ENCODE measurements around the gene MCF2L. TPM values are rescaled to one million over a fixed set of nuclear protein-coding genes. Genes with fewer than 3 reads are reported as not detected.
A peak's percentile ranks its signal among the peaks of the same experiment; 100 is the strongest.
"Not testable (repeated sequence)": the region's sequence is repeated elsewhere in the genome, so short reads cannot be mapped to it uniquely, and the experiment has no call there.

The MCF2L gene
- total RNA-seq, 4 donors from 2014 or later, result 25.0 to 103 (median 61.0) TPM

DNA sequence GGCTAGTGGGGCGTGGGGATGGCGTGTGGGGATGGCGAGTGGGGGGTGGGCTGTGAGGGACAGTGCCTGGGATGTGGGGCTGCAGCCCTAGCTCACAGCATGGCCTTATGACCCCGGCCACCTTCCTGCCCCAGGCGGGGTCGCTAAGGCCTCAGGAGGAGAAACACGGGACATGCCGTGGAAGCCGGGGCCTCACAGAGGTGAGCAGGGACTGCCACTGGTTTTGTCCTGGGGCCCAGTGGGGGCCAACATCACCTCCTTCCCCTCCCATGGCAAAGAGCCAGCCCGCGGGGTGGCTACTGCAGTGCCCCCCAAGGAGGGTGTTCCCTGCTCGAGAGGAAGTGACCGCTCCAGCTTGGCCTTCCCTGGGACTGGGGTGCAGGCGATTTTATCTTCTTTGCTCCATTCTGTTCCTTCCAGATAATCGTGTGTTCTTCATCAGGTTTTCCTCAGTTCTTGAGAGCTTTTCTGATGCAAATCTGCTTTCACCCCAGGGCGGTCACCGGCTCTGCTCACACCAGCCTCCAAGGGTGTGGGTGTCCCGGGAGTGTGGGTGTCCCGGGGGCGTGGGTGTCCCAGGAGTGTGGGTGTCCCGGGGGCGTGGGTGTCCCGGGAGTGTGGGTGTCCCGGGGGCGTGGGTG lies 137.8 kb downstream of the MCF2L start:
- Histone ChIP-seq H3K4me1 (peaks cover 0 to 11% of the 10 kb centered on the region in 2 donors), H3K9me3 (no peaks in the 10 kb centered on the region), H3K27ac (no peak overlapping the region), H3K4me3 (no peak overlapping the region), H3K36me3 (no peaks in the 10 kb centered on the region), H3K27me3 (peaks cover 0 to 8% of the 10 kb centered on the region in 2 donors)
- TF ChIP-seq, protein P1, sequence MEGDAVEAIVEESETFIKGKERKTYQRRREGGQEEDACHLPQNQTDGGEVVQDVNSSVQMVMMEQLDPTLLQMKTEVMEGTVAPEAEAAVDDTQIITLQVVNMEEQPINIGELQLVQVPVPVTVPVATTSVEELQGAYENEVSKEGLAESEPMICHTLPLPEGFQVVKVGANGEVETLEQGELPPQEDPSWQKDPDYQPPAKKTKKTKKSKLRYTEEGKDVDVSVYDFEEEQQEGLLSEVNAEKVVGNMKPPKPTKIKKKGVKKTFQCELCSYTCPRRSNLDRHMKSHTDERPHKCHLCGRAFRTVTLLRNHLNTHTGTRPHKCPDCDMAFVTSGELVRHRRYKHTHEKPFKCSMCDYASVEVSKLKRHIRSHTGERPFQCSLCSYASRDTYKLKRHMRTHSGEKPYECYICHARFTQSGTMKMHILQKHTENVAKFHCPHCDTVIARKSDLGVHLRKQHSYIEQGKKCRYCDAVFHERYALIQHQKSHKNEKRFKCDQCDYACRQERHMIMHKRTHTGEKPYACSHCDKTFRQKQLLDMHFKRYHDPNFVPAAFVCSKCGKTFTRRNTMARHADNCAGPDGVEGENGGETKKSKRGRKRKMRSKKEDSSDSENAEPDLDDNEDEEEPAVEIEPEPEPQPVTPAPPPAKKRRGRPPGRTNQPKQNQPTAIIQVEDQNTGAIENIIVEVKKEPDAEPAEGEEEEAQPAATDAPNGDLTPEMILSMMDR (IDR thresholded peaks at IDR 0.05), result no peak
- no peak for TF ChIP-seq POLR2A (IDR thresholded peaks at IDR 0.05)
- no peak for DNase-seq
- intact Hi-C loops (cut with DNase I; ENCODE audit: low total_unique reads), result no loop called here

DNA sequence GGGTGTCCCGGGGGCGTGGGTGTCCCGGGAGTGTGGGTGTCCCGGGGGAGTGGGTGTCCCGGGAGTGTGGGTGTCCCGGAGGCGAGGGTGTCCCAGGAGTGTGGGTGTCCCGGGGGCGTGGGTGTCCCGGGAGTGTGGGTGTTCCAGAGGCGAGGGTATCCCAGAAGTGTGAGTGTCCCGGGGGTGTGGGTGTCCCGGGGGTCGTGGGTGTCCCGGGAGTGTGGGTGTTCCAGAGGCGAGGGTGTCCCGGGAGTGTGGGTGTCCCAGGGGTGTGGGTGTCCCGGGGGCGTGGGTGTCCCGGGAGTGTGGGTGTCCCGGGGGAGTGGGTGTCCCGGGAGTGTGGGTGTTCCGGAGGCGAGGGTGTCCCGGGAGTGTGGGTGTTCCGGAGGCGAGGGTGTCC lies 139.5 kb downstream of the MCF2L start:
- H3K9me3 ChIP-seq; H3K4me3 ChIP-seq; H3K27ac ChIP-seq; H3K27me3 ChIP-seq; H3K36me3 ChIP-seq; intact Hi-C loops (cut with DNase I; ENCODE audit: low total_unique reads); DNase-seq: not testable (repeated sequence)
- peaks cover 0 to 11% of the 10 kb centered on the region in 2 donors for H3K4me1 ChIP-seq

DNA sequence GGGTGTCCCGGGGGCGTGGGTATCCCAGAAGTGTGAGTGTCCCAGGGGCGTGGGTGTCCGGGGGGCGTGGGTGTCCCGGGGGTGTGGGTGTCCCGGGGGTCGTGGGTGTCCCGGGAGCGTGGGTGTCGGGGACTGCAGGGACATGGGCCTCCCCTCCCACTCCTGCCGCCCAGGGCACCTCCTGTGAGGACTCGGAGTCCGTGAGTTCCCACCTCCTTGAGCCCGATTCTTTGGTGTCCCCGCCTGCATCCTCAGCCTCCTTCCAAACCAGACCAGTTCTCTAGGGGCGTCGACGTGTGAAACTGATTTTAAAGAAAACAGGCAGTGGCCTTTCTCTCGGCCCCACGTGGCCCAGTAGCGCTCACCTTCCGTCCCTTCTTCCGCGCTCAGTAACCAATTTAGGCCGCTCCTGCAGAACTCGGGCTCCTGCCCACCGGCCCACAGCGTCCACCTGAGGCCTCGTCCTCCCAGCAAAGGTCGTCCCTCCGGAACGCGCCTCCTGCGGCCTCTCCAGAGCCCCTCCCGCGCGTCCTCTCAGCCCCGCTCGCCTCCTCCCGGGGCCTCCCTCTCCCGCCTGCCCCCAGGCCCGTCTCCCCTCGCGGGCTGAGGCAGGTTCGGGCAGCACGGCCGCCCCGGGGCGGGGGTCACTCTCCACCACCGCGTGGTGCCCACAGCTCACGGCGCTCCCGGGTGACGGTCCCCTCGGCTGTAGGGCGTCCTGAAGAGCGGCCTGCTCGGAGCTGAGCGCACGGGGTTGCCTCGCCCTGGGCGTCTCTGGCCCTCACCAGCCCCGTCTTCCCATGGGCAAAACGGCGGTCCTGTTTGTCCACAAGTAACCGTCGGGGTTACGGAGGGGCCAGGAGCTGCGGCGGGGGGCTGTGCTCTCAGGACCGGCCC lies 140.4 kb downstream of the MCF2L start:
- no peaks in the 10 kb centered on the region for H3K9me3 ChIP-seq
- intact Hi-C loops (cut with DNase I; ENCODE audit: low total_unique reads), result no loop called here
- H3K36me3 ChIP-seq, result no peaks in the 10 kb centered on the region
- TF ChIP-seq POLR2A (IDR thresholded peaks at IDR 0.05), result no peak
- TF ChIP-seq, protein P1 (IDR thresholded peaks at IDR 0.05), result no peak
- peaks cover 0 to 11% of the 10 kb centered on the region in 2 donors for H3K4me1 ChIP-seq
- H3K4me3 ChIP-seq, result no peak overlapping the region
- peaks cover 0 to 8% of the 10 kb centered on the region in 2 donors for H3K27me3 ChIP-seq
- no peak overlapping the region for H3K27ac ChIP-seq
- no peak for DNase-seq

DNA sequence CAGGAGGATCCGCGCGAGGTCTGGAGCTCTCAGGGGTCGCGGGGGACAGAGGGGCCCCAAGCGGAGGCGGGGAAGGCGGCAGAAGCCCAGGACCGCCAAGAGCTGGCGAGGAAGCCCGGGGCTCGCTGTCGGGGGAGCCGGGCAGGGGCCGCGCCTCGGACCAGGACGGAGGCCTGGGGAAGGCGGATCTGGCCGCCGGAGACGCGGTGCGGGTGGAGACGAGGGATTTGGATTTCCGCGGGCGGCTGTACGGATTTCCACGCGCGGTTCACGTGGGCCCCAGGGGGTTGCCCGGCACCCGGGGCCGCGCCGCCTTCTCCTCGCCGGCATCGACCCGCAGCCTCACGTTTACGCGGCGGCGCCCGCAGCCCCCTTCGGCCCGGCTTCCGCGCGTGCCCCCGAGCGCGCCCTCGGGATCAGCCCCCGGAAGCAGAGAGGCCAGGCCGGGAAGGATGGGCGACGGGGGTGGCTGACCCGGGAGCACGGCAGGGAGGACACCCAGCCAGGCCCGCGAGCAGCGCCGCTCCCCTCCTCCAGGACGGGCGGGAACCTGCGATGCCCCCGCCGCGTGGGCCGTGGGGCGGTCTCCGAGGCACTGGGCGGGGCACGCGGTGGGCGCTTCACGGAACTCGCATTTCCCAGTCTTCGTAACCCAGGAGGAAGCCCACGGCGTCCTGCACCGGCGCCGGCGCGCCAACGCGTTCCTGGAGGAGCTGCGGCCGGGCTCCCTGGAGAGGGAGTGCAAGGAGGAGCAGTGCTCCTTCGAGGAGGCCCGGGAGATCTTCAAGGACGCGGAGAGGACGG lies 141.2 kb downstream of the MCF2L start:
- TF ChIP-seq, protein P1 (IDR thresholded peaks at IDR 0.05), result no peak
- no peak for TF ChIP-seq POLR2A (IDR thresholded peaks at IDR 0.05)
- Histone ChIP-seq H3K27ac (no peak overlapping the region), H3K36me3 (no peaks in the 10 kb centered on the region), H3K4me3 (peak overlapping the region in 1 of 2 donors; percentile 7), H3K9me3 (no peaks in the 10 kb centered on the region), H3K4me1 (peaks cover 0 to 11% of the 10 kb centered on the region in 2 donors), H3K27me3 (peaks cover 0 to 8% of the 10 kb centered on the region in 2 donors)
- intact Hi-C loops (cut with DNase I; ENCODE audit: low total_unique reads), result no loop called here
- no peak for DNase-seq

DNA sequence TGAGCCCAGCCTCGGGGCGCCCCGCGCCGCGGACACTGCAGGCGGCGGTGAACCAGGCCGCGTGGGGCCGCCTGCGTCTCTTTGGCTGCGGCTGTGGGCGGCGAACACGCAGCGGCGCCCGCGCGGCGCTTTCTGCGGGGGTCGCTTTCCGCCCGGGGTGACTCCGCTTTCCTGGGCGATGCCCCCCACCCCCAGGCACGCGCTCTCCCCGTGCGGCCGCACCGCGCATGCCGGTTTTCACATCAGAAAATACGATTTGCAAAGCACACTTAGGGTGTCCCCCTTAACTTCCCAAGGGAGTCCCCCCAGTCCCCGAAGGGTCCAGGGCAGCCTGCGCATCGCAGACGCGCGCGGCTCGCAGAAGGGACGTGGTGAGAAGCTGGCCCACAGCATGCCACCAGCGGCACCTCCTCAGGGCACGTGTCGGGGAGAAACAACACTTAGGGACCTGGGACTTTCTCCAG lies 141.9 kb downstream of the MCF2L start:
- no peak for DNase-seq
- TF ChIP-seq, protein P1 (IDR thresholded peaks at IDR 0.05), result no peak
- TF ChIP-seq POLR2A (IDR thresholded peaks at IDR 0.05), result no peak
- Histone ChIP-seq H3K9me3 (no peaks in the 10 kb centered on the region), H3K27me3 (peaks cover 0 to 8% of the 10 kb centered on the region in 2 donors), H3K27ac (no peak overlapping the region), H3K4me3 (peak overlapping the region in 1 of 2 donors; percentile 7), H3K4me1 (peaks cover 0 to 11% of the 10 kb centered on the region in 2 donors), H3K36me3 (no peaks in the 10 kb centered on the region)
- intact Hi-C loops (cut with DNase I; ENCODE audit: low total_unique reads), result no loop called here

DNA sequence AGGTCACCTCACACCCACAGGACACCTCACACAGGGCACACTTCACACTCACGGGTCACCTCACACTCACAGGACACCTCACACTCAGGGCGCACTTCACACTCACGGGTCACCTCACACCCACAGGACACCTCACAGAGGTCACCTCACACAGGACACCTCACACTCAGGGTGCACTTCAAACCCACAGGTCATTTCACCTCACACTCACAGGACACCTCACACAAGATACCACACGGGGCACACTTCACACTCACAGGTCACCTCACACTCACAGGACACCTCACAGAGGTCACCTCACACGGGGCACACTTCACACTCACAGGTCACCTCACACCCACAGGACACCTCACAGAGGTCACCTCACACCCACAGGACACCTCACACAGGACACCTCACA lies 142.8 kb downstream of the MCF2L start:
- intact Hi-C loops (cut with DNase I; ENCODE audit: low total_unique reads), result not testable (repeated sequence)

DNA sequence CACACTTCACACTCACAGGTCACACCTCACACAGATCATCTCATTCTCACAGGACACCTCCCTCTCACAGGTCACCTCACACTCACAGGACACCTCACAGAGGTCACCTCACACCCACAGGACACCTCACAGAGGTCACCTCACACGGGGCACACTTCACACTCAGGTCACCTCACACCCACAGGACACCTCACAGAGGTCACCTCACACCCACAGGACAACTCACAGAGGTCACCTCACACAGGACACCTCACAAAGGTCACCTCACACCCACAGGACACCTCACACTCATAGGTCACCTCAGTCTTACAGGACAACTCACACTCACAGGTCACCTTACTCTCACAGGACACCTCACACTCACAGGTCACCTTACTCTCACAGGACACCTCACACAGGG lies 143.5 kb downstream of the MCF2L start:
- H3K36me3 ChIP-seq; intact Hi-C loops (cut with DNase I; ENCODE audit: low total_unique reads); DNase-seq; H3K9me3 ChIP-seq; H3K4me3 ChIP-seq; H3K27me3 ChIP-seq; H3K27ac ChIP-seq: not testable (repeated sequence)
- H3K4me1 ChIP-seq, result peaks cover 0 to 11% of the 10 kb centered on the region in 2 donors

More for the DNA sequence above, 142.8 kb downstream of the MCF2L start:
- not testable (repeated sequence) for H3K4me3 ChIP-seq, H3K27me3 ChIP-seq, H3K36me3 ChIP-seq, H3K9me3 ChIP-seq, DNase-seq, H3K27ac ChIP-seq
- peaks cover 0 to 11% of the 10 kb centered on the region in 2 donors for H3K4me1 ChIP-seq
